Measurements from ENCODE around the gene MBOAT7.

GRCh38 chr19:54124393-54124792 is 65.0 kb downstream of the MBOAT7 start:
- TF ChIP-seq USF2 (IDR thresholded peaks at IDR 0.05; ENCODE audit: low read length): no peak
- no peak for TF ChIP-seq ASH2L (IDR thresholded peaks at IDR 0.05; ENCODE audit: low read length)
- TF ChIP-seq ATF3 (IDR thresholded peaks at IDR 0.05; ENCODE audit: insufficient read depth, low read depth, low read length): no peak
- TF ChIP-seq RBBP5 (IDR thresholded peaks at IDR 0.05; ENCODE audit: borderline replicate concordance, low read depth, low read length): no peak
- no peak for TF ChIP-seq KDM4A (IDR thresholded peaks at IDR 0.05; ENCODE audit: low read depth, low read length, severe bottlenecking)
- no peak for TF ChIP-seq SP1 (IDR thresholded peaks at IDR 0.05; ENCODE audit: low read depth, low read length)
